GM23338 (cell line): ENCODE results near the gene NEMP1.

Source experiments
- CTCF ChIP-seq, 2 experiments: fragments of 200-600 bp in 1 of 2; sonication (generic) in 1 of 2; conservative IDR thresholded peaks; 2 replicates each; pipeline versions ENCODE4 v1.5.1 to v1.6.1; 2016 to 2017; ENCODE audit warnings: antibody characterized with exemption in 2 of 2, low read depth in 2 of 2, mild to moderate bottlenecking in 2 of 2, moderate library complexity in 1 of 2
- EZH2 ChIP-seq: fragments of 200-600 bp; sonication (generic); IDR thresholded peaks from one replicate; pipeline ENCODE4 v1.8.0; 2017; ENCODE audit warnings: antibody characterized with exemption, mild to moderate bottlenecking, low read depth; ENCODE audit not compliant: unreplicated experiment
- EZH2phosphoT487 ChIP-seq: fragments of 200-600 bp; sonication (generic); IDR thresholded peaks from one replicate; pipeline ENCODE4 v1.8.1; 2018; ENCODE audit warnings: antibody characterized with exemption; ENCODE audit not compliant: unreplicated experiment
- POLR2AphosphoS5 ChIP-seq: IDR thresholded peaks from 2 replicates; pipeline ENCODE4 v1.6.1; 2016; ENCODE audit warnings: antibody characterized with exemption, low read depth
- REST ChIP-seq: IDR thresholded peaks from one replicate; pipeline ENCODE4 v1.6.1; 2018; ENCODE audit warnings: antibody characterized with exemption; ENCODE audit not compliant: unreplicated experiment

GRCh38 chr12:57095440-57095839 is 16.8 kb upstream of the NEMP1 start:
- TF ChIP-seq REST (no peak), CTCF (conservative IDR thresholded peaks at IDR 0.05; ENCODE audit: low read depth in 2 of 2) (no peak), EZH2 (no peak), POLR2AphosphoS5 (no peak), EZH2phosphoT487 (no peak)
